Prostate gland (tissue), 2 donors: ENCODE results near the gene FRMPD2.

Source experiments
- CTCF ChIP-seq, 4 experiments: fragments of 200-600 bp in 2 of 4; fragments of 450-650 bp in 2 of 4; sonication (generic) in 2 of 4; IDR thresholded peaks; 1 replicate in 3 of 4; 2 replicates in 1 of 4; pipeline ENCODE4 v1.5.1; 2016 to 2019; ENCODE audit warnings: antibody characterized with exemption in 4 of 4, mild to moderate bottlenecking in 2 of 4, moderate library complexity in 2 of 4
- POLR2A ChIP-seq: fragments of 450-650 bp; IDR thresholded peaks from one replicate; pipeline ENCODE4 v1.6.1; 2016; ENCODE audit warnings: antibody characterized with exemption, mild to moderate bottlenecking

GRCh38 chr10:48213047-48213446, 61.4 kb downstream of the FRMPD2 start:
- no peak for TF ChIP-seq POLR2A
- TF ChIP-seq CTCF (IDR thresholded peaks at IDR 0.05): no peak
